CD14-positive monocyte (primary cell): ENCODE measurements around the gene CDO1. TPM values are rescaled to one million over a fixed set of nuclear protein-coding genes. Genes with fewer than 3 reads are reported as not detected.

Experiments
- DNase-seq, 3 donors: peaks; one replicate each; pipeline ENCODE4 v3.0.0-alpha.2; 2011 to 2022
- H2AFZ ChIP-seq: 2 replicates; pipeline ENCODE4 v1.6.0; 2012; ENCODE audit warnings: mild to moderate bottlenecking, low read depth, low read length, inconsistent platforms; ENCODE audit not compliant: insufficient read depth, poor library complexity, severe bottlenecking
- H3K27ac ChIP-seq, 2 donors: 1 replicate in 1 of 2; 2 replicates in 1 of 2; pipeline ENCODE4 v1.5.1; 2012 to 2013; ENCODE audit warnings: low read length in 2 of 2, control low read depth in 1 of 2, inconsistent platforms in 1 of 2, low read depth in 1 of 2, mild to moderate bottlenecking in 1 of 2
- H3K27me3 ChIP-seq, 2 donors: one replicate each; pipeline versions ENCODE4 v1.6.0 to v1.6.1; 2011 to 2013; ENCODE audit warnings: low read length in 2 of 2; ENCODE audit not compliant: control insufficient read depth in 2 of 2, insufficient read depth in 2 of 2
- H3K36me3 ChIP-seq, 2 donors: replicated peaks in 1 of 2; 1 replicate in 1 of 2; 2 replicates in 1 of 2; pipeline versions ENCODE4 v1.5.1 to v1.6.1; 2012 to 2013; ENCODE audit warnings: low read length in 2 of 2, control low read depth in 1 of 2, inconsistent platforms in 1 of 2, mild to moderate bottlenecking in 1 of 2; ENCODE audit not compliant: insufficient read depth in 2 of 2, control insufficient read depth in 1 of 2
- H3K4me1 ChIP-seq, 2 donors: 1 replicate in 1 of 2; 2 replicates in 1 of 2; pipeline versions ENCODE4 v1.5.1 to v1.6.1; 2012 to 2013; ENCODE audit warnings: low read length in 2 of 2, control low read depth in 1 of 2, inconsistent platforms in 1 of 2, mild to moderate bottlenecking in 1 of 2, moderate library complexity in 1 of 2; ENCODE audit not compliant: insufficient read depth in 2 of 2, control insufficient read depth in 1 of 2
- H3K4me2 ChIP-seq: replicated peaks from 2 replicates; pipeline ENCODE3; 2012; ENCODE audit warnings: low read length, moderate library complexity, mild to moderate bottlenecking; ENCODE audit not compliant: poor library complexity, severe bottlenecking; ENCODE audit errors: extremely low read depth
- H3K4me3 ChIP-seq, 3 experiments: fragments of 200-600 bp in 1 of 3; sonication (generic) in 1 of 3; replicated peaks in 1 of 3; 1 replicate in 2 of 3; 2 replicates in 1 of 3; pipeline ENCODE4 v1.5.1; 2011 to 2013; ENCODE audit warnings: low read length in 3 of 3, mild to moderate bottlenecking in 3 of 3, control low read depth in 2 of 3, low read depth in 2 of 3, inconsistent platforms in 1 of 3, moderate library complexity in 1 of 3
- H3K79me2 ChIP-seq: 2 replicates; pipeline ENCODE4 v1.6.0; 2012; ENCODE audit warnings: mild to moderate bottlenecking, control low read depth, inconsistent platforms, low read length, moderate library complexity; ENCODE audit not compliant: insufficient read depth
- H3K9ac ChIP-seq: 2 replicates; pipeline ENCODE4 v1.6.0; 2017; ENCODE audit warnings: low read length, mild to moderate bottlenecking; ENCODE audit not compliant: insufficient read depth, poor library complexity, severe bottlenecking
- H3K9me3 ChIP-seq, 2 donors: replicated peaks in 1 of 2; 1 replicate in 1 of 2; 2 replicates in 1 of 2; pipeline versions ENCODE4 v1.5.1 to v1.6.1; 2012 to 2013; ENCODE audit warnings: low read length in 2 of 2, control low read depth in 1 of 2; ENCODE audit not compliant: control insufficient read depth in 1 of 2, insufficient read depth in 1 of 2
- H4K20me1 ChIP-seq: 2 replicates; pipeline ENCODE4 v1.6.0; 2012; ENCODE audit warnings: mild to moderate bottlenecking, low read length, control low read depth, moderate library complexity; ENCODE audit not compliant: insufficient read depth
- H3K27ac Mint-ChIP-seq, 7 donors: one replicate each; pipeline ENCODE4 v1.8.0; 2020; ENCODE audit warnings: mild to moderate bottlenecking in 7 of 7, mixed read lengths in 7 of 7, moderate library complexity in 6 of 7, inconsistent platforms in 2 of 7
- H3K27me3 Mint-ChIP-seq, 3 donors: one replicate each; pipeline ENCODE4 v1.8.0; 2021 to 2022; ENCODE audit warnings: low read depth in 3 of 3, mild to moderate bottlenecking in 3 of 3, mixed read lengths in 3 of 3, moderate library complexity in 3 of 3, inconsistent platforms in 1 of 3
- H3K36me3 Mint-ChIP-seq, 2 donors: one replicate each; pipeline ENCODE4 v1.8.0; 2020; ENCODE audit warnings: mixed read lengths in 2 of 2, inconsistent platforms in 1 of 2, mild to moderate bottlenecking in 1 of 2
- H3K4me1 Mint-ChIP-seq: one replicate; pipeline ENCODE4 v1.8.0; 2020; ENCODE audit warnings: mild to moderate bottlenecking, mixed read lengths
- H3K4me3 Mint-ChIP-seq, 2 donors: one replicate each; pipeline ENCODE4 v1.8.0; 2020; ENCODE audit warnings: mild to moderate bottlenecking in 2 of 2, mixed read lengths in 2 of 2, moderate library complexity in 1 of 2
- H3K9me3 Mint-ChIP-seq, 7 donors: one replicate each; pipeline ENCODE4 v1.8.0; 2020 to 2022; ENCODE audit warnings: mixed read lengths in 7 of 7, mild to moderate bottlenecking in 6 of 7, moderate library complexity in 6 of 7, inconsistent platforms in 2 of 7
- CTCF ChIP-seq: fragments of 200-600 bp; IDR thresholded peaks from one replicate; pipeline ENCODE4 v1.8.0; 2022; ENCODE audit warnings: antibody characterized with exemption, mild to moderate bottlenecking
- WGBS: methylation state at CpG from one replicate; pipeline ENCODE4 v1.1.5; 2013; ENCODE audit warnings: missing lambda C conversion rate; ENCODE audit not compliant: insufficient coverage; 5-methylcytosine and 5-hydroxymethylcytosine counted together
- intact Hi-C, 2 donors: fragments of 100-400 bp; cut with micrococcal nuclease; formaldehyde crosslinking; loops; one replicate each; pipeline versions ENCODE4 v1.15.0 to v1.15.1; 2023
- polyA plus RNA-seq, 3 donors: library from polyadenylated mRNA; depleted of rRNA in 1 of 3; unstranded in 2 of 3; stranded (reverse) in 1 of 3; fragments of 300-500 nt in 2 of 3; fragments of >200 nt in 1 of 3; fragmentation: Illumina TruSeq in 2 of 3; gene quantifications; 1 replicate in 2 of 3; 2 replicates in 1 of 3; pipeline ENCODE4 v1.2.3, GENCODE V29; 2012 to 2021

CDO1 gene
- polyA plus RNA-seq, 3 donors = not detected

GRCh38 chr5:115844321-115844817, 27.9 kb upstream of the CDO1 start:
- Histone ChIP-seq H3K36me3 (no peaks in the 10 kb centered on the region), H3K27me3 (no peaks in the 10 kb centered on the region), H3K4me1 (peaks cover 26 to 35% of the 10 kb centered on the region in 2 donors), H3K9me3 (no peaks in the 10 kb centered on the region), H3K4me3 (no peak overlapping the region), H2AFZ (no peak overlapping the region), H3K9ac (no peak overlapping the region), H4K20me1 (peaks cover 38% of the 10 kb centered on the region), H3K27ac (no peak overlapping the region), H3K4me2 (no peak overlapping the region), H3K79me2 (peaks cover 95% of the 10 kb centered on the region)
- intact Hi-C loops = loop anchor here (5.0 kb wide), 4 partner anchors 188 to 243 kb away; partner anchors contain the start of genes TMED7 (in 2 of the 2), ARL14EPL (in 1 of the 2) and COMMD10 (in 1 of the 2)
- no peak for DNase-seq
- no peaks in the 10 kb centered on the region for H3K27me3 Mint-ChIP-seq
- WGBS = 92% methylated on average over 4 of the region's 7 CpGs
- TF ChIP-seq CTCF = no peak
- peak overlapping the region in 2 of 7 donors; percentile 33 to 78 for H3K27ac Mint-ChIP-seq
- H3K4me1 Mint-ChIP-seq = peaks cover 38% of the 10 kb centered on the region
- no peaks in the 10 kb centered on the region for H3K36me3 Mint-ChIP-seq
- no peak overlapping the region for H3K4me3 Mint-ChIP-seq
- no peaks in the 10 kb centered on the region for H3K9me3 Mint-ChIP-seq

GRCh38 chr5:115843444-115844130, 27.1 kb upstream of the CDO1 start:
- Mint-ChIP-seq H3K36me3 (no peaks in the 10 kb centered on the region), H3K27me3 (no peaks in the 10 kb centered on the region), H3K9me3 (no peaks in the 10 kb centered on the region), H3K4me3 (peak overlapping the region; percentile 95 to 97), H3K4me1 (peaks cover 43% of the 10 kb centered on the region), H3K27ac (peak overlapping the region in 2 of 7 donors; percentile 31 to 33)
- H3K36me3 ChIP-seq = no peaks in the 10 kb centered on the region
- no peak overlapping the region for H2AFZ ChIP-seq
- peak overlapping the region in 1 of 3 experiments; percentile 91 for H3K4me3 ChIP-seq
- peaks cover 95% of the 10 kb centered on the region for H3K79me2 ChIP-seq
- H3K4me2 ChIP-seq = peak overlapping the region; percentile 84
- no peak for TF ChIP-seq CTCF
- peaks cover 38% of the 10 kb centered on the region for H4K20me1 ChIP-seq
- H3K27ac ChIP-seq = no peak overlapping the region
- H3K4me1 ChIP-seq = peaks cover 34 to 43% of the 10 kb centered on the region in 2 donors
- DNase-seq = peak in 1 of 3 donors; percentile 9
- no peaks in the 10 kb centered on the region for H3K27me3 ChIP-seq
- 0% methylated on average over 1 of the region's 6 CpGs for WGBS
- H3K9ac ChIP-seq = no peak overlapping the region
- H3K9me3 ChIP-seq = no peaks in the 10 kb centered on the region
- intact Hi-C loops = loop anchor here (5.0 kb wide), 4 partner anchors 189 to 244 kb away; partner anchors contain the start of genes TMED7 (in 2 of the 2), ARL14EPL (in 1 of the 2) and COMMD10 (in 1 of the 2)
